Heart left ventricle (tissue), 13 donors: ENCODE measurements around the gene SH2D2A.

Source experiments
- CTCF ChIP-seq, 12 donors: fragments of 200-600 bp; sonication (generic) in 4 of 12; IDR thresholded peaks; one replicate each; pipeline versions ENCODE4 v1.5.0 to v1.8.0; 2018 to 2022; ENCODE audit warnings: antibody characterized with exemption in 12 of 12, mild to moderate bottlenecking in 5 of 12
- POLR2A ChIP-seq, 2 donors: fragments of 450-650 bp; IDR thresholded peaks; one replicate each; pipeline ENCODE4 v1.6.1; 2017; ENCODE audit warnings: antibody characterized with exemption in 2 of 2, mild to moderate bottlenecking in 2 of 2, moderate library complexity in 2 of 2
- donor health status: ischemic (EF 13 %, LVEDD 7.1; RV severe dilation, severe dysfunction).
- donor health status: DM: no; HTN: yes; CAD: no.
- donor health status: DM: no; HTN: no; CAD: no.
- donor health status: ischemic (EF 25% LVEDD 6.9; RV normal size, moderate dysfunction).
- donor health status: ischemic (EF 25% LVEDD 5.7; RV mildly dilated, moderate dysfunction).
- donor health status: ischemic (EF 35%, LVEDD 5.7; RV mildly dilated, moderate dysfunction).
- donor health status: nonischemic (EF 11% LVEDD 7.7; RV severe dilation, severe dysfunction).
- donor health status: DM: yes; HTN: yes; CAD: no.
- donor health status: PGD.
- donor health status: ischemic (EF 29% LVEDD 5.4; RV normal size, mild dysfunction).
- donor health status: nonischemic (EF 23%, LVEDD 6.1; RV moderate dilation, normal function).

- TF ChIP-seq CTCF (IDR thresholded peaks at IDR 0.05) (no peak), POLR2A (IDR thresholded peaks at IDR 0.05) (no peak)
Observed at GRCh38 chr1:156802421-156802935, 14.2 kb downstream of the SH2D2A start.
